ENCODE measurements around the gene PTMS.

Gene PTMS

GRCh38 chr12:6771509-6772330 lies 5.6 kb downstream of the PTMS start:
- DNase-seq (ENCODE audit: low read depth in 2 of 3, low spot score in 2 of 3): no peak

- peak in 2 of 3 experiments; percentile 53 to 69 for DNase-seq (ENCODE audit: low read depth in 2 of 3, low spot score in 2 of 3)
Observed at GRCh38 chr12:6772331-6772695, 6.2 kb downstream of the PTMS start, which contains the start of gene LAG3. Gene LAG3 (plus strand): TSS chr12:6772520. CDS start chr12:6772853, 333 bp downstream.

GRCh38 chr12:6772726-6773589 lies 6.8 kb downstream of the PTMS start:
- no peak for DNase-seq (ENCODE audit: low read depth in 2 of 3, low spot score in 2 of 3)

- DNase-seq (ENCODE audit: low read depth in 2 of 3, low spot score in 2 of 3): peak in 1 of 3 experiments; percentile 55
Observed at GRCh38 chr12:6773590-6774351, 7.6 kb downstream of the PTMS start.

- DNase-seq (ENCODE audit: low read depth in 2 of 3, low spot score in 2 of 3): no peak
Observed at GRCh38 chr12:6774499-6775062, 8.4 kb downstream of the PTMS start.

GRCh38 chr12:6775185-6776174 lies 9.3 kb downstream of the PTMS start:
- DNase-seq (ENCODE audit: low read depth in 2 of 3, low spot score in 2 of 3): no peak

- no peak for DNase-seq (ENCODE audit: low read depth in 2 of 3, low spot score in 2 of 3)
Observed at GRCh38 chr12:6777386-6777785, 11.2 kb downstream of the PTMS start.

GRCh38 chr12:6778217-6778573 lies 12.0 kb downstream of the PTMS start:
- no peak for DNase-seq (ENCODE audit: low read depth in 2 of 3, low spot score in 2 of 3)

GRCh38 chr12:6778574-6779550 lies 12.7 kb downstream of the PTMS start:
- peak; percentile 72 to 87 (median 75) for DNase-seq (ENCODE audit: low read depth in 2 of 3, low spot score in 2 of 3)

- DNase-seq (ENCODE audit: low read depth in 2 of 3, low spot score in 2 of 3): no peak
Observed at GRCh38 chr12:6779708-6780432, 13.7 kb downstream of the PTMS start.

GRCh38 chr12:6780573-6780972 lies 14.4 kb downstream of the PTMS start:
- no peak for DNase-seq (ENCODE audit: low read depth in 2 of 3, low spot score in 2 of 3)

- no peak for DNase-seq (ENCODE audit: low read depth in 2 of 3, low spot score in 2 of 3)
Observed at GRCh38 chr12:6782119-6782518, 16.0 kb downstream of the PTMS start.

- DNase-seq (ENCODE audit: low read depth in 2 of 3, low spot score in 2 of 3): no peak
Observed at GRCh38 chr12:6782850-6783566, 16.8 kb downstream of the PTMS start.

GRCh38 chr12:6783828-6784227 lies 17.7 kb downstream of the PTMS start:
- no peak for DNase-seq (ENCODE audit: low read depth in 2 of 3, low spot score in 2 of 3)

GRCh38 chr12:6784296-6784695 lies 18.1 kb downstream of the PTMS start:
- DNase-seq (ENCODE audit: low read depth in 2 of 3, low spot score in 2 of 3): no peak

- DNase-seq (ENCODE audit: low read depth in 2 of 3, low spot score in 2 of 3): no peak
Observed at GRCh38 chr12:6784761-6785160, 18.6 kb downstream of the PTMS start.

GRCh38 chr12:6786416-6787094 lies 20.4 kb downstream of the PTMS start:
- no peak for DNase-seq (ENCODE audit: low read depth in 2 of 3, low spot score in 2 of 3)
